ENCODE results near the gene HNRNPC.

- TF ChIP-seq EZH2phosphoT487 (IDR thresholded peaks at IDR 0.05; ENCODE audit: insufficient read depth, low read depth) (no peak), EZH2 (IDR thresholded peaks at IDR 0.05; ENCODE audit: insufficient read depth, poor library complexity, severe bottlenecking) (no peak)
Measured at GRCh38 chr14:21269252-21270046, at the start of gene HNRNPC.
